ENCODE results near the gene XPO1.
A peak's percentile ranks its signal among the peaks of the same experiment; 100 is the strongest.
"Not testable (repeated sequence)": the region's sequence is repeated elsewhere in the genome, so short reads cannot be mapped to it uniquely, and the experiment has no call there.

The XPO1 gene

GRCh38 chr2:61538200-61538919 lies at the start of gene XPO1:
TSS of gene XPO1 (minus strand) at chr2:61538356. CDS start at chr2:61533897, 4,459 bp downstream.
- peak; percentile 96 for DNase-seq (ENCODE audit: low spot score)

GRCh38 chr2:61586928-61587327 lies 48.8 kb upstream of the XPO1 start:
- not testable (repeated sequence) for DNase-seq (ENCODE audit: low spot score)

- DNase-seq (ENCODE audit: low spot score), result no peak
These were observed 47.2 kb upstream of the XPO1 start for GRCh38 chr2:61585383-61585782.

GRCh38 chr2:61584368-61584767 lies 46.2 kb upstream of the XPO1 start:
- DNase-seq (ENCODE audit: low spot score), result not testable (repeated sequence)

GRCh38 chr2:61582165-61582564 lies 44.0 kb upstream of the XPO1 start:
- DNase-seq (ENCODE audit: low spot score), result no peak

GRCh38 chr2:61581716-61582115 lies 43.6 kb upstream of the XPO1 start:
- DNase-seq (ENCODE audit: low spot score), result no peak

GRCh38 chr2:61575447-61575859 lies 37.3 kb upstream of the XPO1 start:
- no peak for DNase-seq (ENCODE audit: low spot score)

- no peak for DNase-seq (ENCODE audit: low spot score)
These were observed 28.4 kb upstream of the XPO1 start for GRCh38 chr2:61566566-61566965.

- DNase-seq (ENCODE audit: low spot score), result no peak
These were observed 24.5 kb upstream of the XPO1 start for GRCh38 chr2:61562615-61563014.

GRCh38 chr2:61558160-61558559 lies 20.0 kb upstream of the XPO1 start:
- DNase-seq (ENCODE audit: low spot score), result no peak

- DNase-seq (ENCODE audit: low spot score), result no peak
These were observed 19.2 kb upstream of the XPO1 start for GRCh38 chr2:61557381-61557780.

GRCh38 chr2:61554604-61555003 lies 16.4 kb upstream of the XPO1 start:
- no peak for DNase-seq (ENCODE audit: low spot score)

- no peak for DNase-seq (ENCODE audit: low spot score)
These were observed 12.4 kb upstream of the XPO1 start for GRCh38 chr2:61550375-61551209.

- no peak for DNase-seq (ENCODE audit: low spot score)
These were observed 11.4 kb upstream of the XPO1 start for GRCh38 chr2:61549546-61549945.

GRCh38 chr2:61543062-61543461 lies 4.9 kb upstream of the XPO1 start:
- DNase-seq (ENCODE audit: low spot score), result no peak

- DNase-seq (ENCODE audit: low spot score), result not testable (repeated sequence)
These were observed 2.0 kb upstream of the XPO1 start for GRCh38 chr2:61540167-61540566.

- DNase-seq (ENCODE audit: low spot score), result no peak
These were observed 864 bp upstream of the XPO1 start for GRCh38 chr2:61538920-61539520.

GRCh38 chr2:61537950-61538199 lies 281 bp downstream of the XPO1 start:
- no peak for DNase-seq (ENCODE audit: low spot score)

- no peak for DNase-seq (ENCODE audit: low spot score)
These were observed 743 bp downstream of the XPO1 start for GRCh38 chr2:61537277-61537949.

- peak; percentile 54 for DNase-seq (ENCODE audit: low spot score)
These were observed 1.4 kb downstream of the XPO1 start for GRCh38 chr2:61536572-61537276.

- DNase-seq (ENCODE audit: low spot score), result no peak
These were observed 2.0 kb downstream of the XPO1 start for GRCh38 chr2:61536180-61536571.

GRCh38 chr2:61535449-61535848 lies 2.7 kb downstream of the XPO1 start:
- no peak for DNase-seq (ENCODE audit: low spot score)

All from COLO829 (cell line).